ENCODE data around the gene GOLGA2. TPM values are rescaled to one million over a fixed set of nuclear protein-coding genes. Genes with fewer than 3 reads are reported as not detected.

Gene GOLGA2
- polyA plus RNA-seq, 1 experiment: 112 TPM

DNA sequence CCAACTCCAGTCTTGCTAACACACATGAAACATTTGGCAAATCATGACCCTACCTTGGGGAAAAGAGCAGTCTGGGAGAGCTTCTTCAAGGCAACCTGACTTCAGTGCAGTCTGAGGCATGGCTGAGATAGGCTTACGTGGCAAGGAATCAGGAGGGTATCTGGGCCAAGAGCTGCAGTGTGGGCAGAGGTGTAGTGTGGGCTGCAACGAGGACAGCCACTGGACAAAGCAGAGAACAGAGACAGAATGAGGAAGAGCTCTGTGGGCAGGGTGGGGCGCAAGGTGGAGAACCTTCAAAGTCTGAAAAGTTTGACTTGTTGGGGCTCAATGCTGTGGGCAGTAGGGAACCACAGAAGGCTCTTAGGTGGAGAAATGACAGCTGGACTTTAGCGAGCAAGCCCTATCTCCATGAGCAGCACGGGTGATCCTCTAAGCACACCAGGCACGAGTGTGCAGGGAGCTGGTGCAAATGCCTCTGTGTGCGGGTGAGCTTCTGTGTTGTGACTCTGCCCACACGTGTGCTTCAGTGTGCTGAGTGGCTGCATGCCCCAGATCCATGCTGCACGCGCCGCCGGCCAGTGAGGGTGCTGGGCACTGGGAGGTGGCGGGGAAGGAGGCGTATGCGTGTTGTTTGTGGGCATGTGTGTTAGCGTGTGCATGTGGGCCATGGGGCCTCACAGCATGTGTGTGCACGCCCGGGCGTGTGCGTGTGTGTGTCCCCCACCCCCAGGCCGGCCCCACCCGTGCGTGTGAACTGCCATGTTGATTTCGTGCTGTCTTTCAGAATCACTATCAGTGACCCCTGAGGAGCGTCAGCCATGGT lies 23.3 kb downstream of the GOLGA2 start:
- H3K27ac ChIP-seq (ENCODE audit: low read depth, low read length): no peak overlapping the region
- H3K4me3 ChIP-seq (ENCODE audit: low read depth, low read length): no peak overlapping the region
- no peaks in the 10 kb centered on the region for H3K27me3 ChIP-seq (ENCODE audit: control insufficient read depth, insufficient read depth, low read length)
- peaks cover 6% of the 10 kb centered on the region; the same call in 1 of the 2 replicates for H3K9me3 ChIP-seq (ENCODE audit: control insufficient read depth, insufficient read depth, low read length)
- DNase-seq (ENCODE audit: low read depth, low spot score): no peak
- CTCF ChIA-PET: no interaction called here
- no peak for TF ChIP-seq CTCF (IDR thresholded peaks at IDR 0.05; ENCODE audit: low read depth, low read length)
- POLR2A ChIA-PET: interaction anchor here (0.6 to 1.7 kb wide), 2 partner anchors 9 to 23 kb away, joined by 4 to 5 read pairs; partner anchors contain the start of genes GOLGA2 and SWI5

- no peak for DNase-seq (ENCODE audit: low read depth, low spot score)
- no peaks in the 10 kb centered on the region for H3K27me3 ChIP-seq (ENCODE audit: control insufficient read depth, insufficient read depth, low read length)
- no peak for TF ChIP-seq CTCF (IDR thresholded peaks at IDR 0.05; ENCODE audit: low read depth, low read length)
- H3K4me3 ChIP-seq (ENCODE audit: low read depth, low read length): no peak overlapping the region
- ChIA-PET CTCF (no interaction called here), POLR2A (no interaction called here)
- H3K27ac ChIP-seq (ENCODE audit: low read depth, low read length): no peak overlapping the region
- peaks cover 6% of the 10 kb centered on the region; the same call in 1 of the 2 replicates for H3K9me3 ChIP-seq (ENCODE audit: control insufficient read depth, insufficient read depth, low read length)
These were observed 24.1 kb downstream of the GOLGA2 start for GRCh38 chr9:128251732-128252100.

DNA sequence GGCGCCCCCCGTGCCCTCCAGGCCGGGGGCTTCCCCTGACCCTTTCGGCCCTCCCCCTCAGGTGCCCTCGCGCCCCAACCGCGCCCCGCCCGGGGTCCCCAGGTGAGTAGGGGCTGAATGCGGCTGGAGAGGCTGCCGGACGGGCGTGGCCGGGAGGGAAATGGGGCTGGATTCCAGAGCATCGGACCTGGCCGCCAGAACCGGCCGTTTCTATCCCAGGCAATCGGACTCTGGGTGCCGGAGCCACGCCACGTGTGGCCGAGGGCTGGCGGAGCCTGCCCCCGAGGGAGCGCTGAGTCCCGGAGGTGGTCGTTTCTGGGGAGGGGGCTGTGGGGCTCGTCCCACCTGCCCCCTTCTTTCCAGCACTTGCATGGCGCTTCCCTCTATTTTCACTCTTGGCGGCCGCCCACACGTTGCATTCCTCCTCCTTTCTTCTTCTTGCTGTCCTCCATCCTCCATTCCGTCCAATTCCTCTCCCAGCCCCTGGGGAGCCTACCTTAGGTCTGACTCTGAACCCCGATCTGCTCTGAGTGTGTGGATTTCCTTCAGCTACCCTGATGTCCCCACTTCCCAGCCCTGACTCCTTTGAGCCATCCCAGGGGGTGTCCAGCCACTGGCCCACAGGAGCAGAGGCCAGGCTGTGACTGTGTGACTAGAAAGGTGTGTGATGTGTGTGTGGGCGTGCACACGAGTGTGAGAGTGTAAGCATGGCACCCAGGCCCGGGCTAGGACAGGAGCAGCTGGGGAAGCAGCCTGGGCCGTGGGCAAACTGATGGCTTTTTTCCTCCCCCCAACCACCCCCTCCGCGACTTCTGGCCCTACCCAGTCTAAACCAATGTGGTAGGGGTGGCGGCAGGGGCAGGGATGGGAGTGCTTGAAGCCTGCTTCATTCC lies 24.7 kb downstream of the GOLGA2 start:
- no peak for TF ChIP-seq CTCF (IDR thresholded peaks at IDR 0.05; ENCODE audit: low read depth, low read length)
- POLR2A ChIA-PET: interaction anchor here (0.6 to 1.9 kb wide), 3 partner anchors 9 to 47 kb away, joined by 3 to 7 read pairs (median 3); partner anchors contain the start of genes GOLGA2 and SWI5
- CTCF ChIA-PET: no interaction called here
- DNase-seq (ENCODE audit: low read depth, low spot score): no peak
- H3K9me3 ChIP-seq (ENCODE audit: control insufficient read depth, insufficient read depth, low read length): peaks cover 6% of the 10 kb centered on the region; the same call in 1 of the 2 replicates
- no peak overlapping the region for H3K4me3 ChIP-seq (ENCODE audit: low read depth, low read length)
- no peak overlapping the region for H3K27ac ChIP-seq (ENCODE audit: low read depth, low read length)
- no peaks in the 10 kb centered on the region for H3K27me3 ChIP-seq (ENCODE audit: control insufficient read depth, insufficient read depth, low read length)

DNA sequence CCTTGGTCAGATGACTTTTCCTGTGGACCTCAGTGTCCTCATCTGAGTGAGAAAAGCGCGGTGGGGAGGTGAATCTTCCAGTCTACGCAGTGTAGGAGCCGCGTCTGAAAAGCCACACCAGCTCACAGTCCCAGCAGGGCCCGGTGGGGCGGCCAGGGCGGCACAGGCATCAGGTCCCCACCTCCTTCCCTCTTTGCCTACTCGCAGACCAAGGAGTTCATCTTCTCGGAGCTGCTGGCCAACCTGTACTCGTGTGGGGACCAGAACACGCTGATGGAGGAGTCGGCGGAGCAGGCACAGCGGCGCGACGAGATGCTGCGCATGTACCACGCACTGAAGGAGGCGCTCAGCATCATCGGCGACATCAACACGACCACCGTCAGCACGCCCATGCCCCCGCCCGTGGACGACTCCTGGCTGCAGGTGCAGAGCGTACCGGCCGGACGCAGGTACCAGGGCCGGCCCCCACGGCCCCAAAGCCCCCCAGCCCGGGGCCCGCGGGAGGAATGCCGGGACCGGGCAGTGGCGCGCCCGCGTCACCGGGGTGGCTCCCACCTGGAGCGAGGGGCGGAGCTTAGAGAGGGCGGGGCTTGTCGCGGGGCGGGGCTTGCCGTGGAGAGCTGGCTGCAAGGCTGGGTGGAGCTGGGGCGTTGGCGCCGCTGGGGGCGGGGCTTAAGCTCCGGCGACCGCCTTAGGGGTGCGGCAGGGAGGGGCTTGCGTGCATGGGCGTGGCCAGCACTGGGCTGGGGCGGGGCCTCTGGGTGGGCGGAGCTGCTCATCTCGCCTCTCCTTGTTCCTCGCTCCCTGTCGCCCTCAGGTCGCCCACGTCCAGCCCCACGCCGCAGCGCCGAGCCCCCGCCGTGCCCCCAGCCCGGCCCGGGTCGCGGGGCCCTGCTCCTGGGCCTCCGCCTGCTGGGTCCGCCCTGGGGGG lies 25.6 kb downstream of the GOLGA2 start:
- CTCF ChIA-PET: no interaction called here
- TF ChIP-seq CTCF (IDR thresholded peaks at IDR 0.05; ENCODE audit: low read depth, low read length): no peak
- POLR2A ChIA-PET: interaction anchor here (0.6 to 1.9 kb wide), 3 partner anchors 8 to 46 kb away, joined by 3 to 7 read pairs (median 3); partner anchors contain the start of genes GOLGA2 and SWI5
- Histone ChIP-seq H3K4me3 (ENCODE audit: low read depth, low read length) (no peak overlapping the region), H3K9me3 (ENCODE audit: control insufficient read depth, insufficient read depth, low read length) (peaks cover 6% of the 10 kb centered on the region; the same call in 1 of the 2 replicates), H3K27ac (ENCODE audit: low read depth, low read length) (no peak overlapping the region), H3K27me3 (ENCODE audit: control insufficient read depth, insufficient read depth, low read length) (no peaks in the 10 kb centered on the region)
- DNase-seq (ENCODE audit: low read depth, low spot score): no peak
